GM19238 (cell line): Measurements from ENCODE around the gene DAW1.
"Not testable (repeated sequence)": the region's sequence is repeated elsewhere in the genome, so short reads cannot be mapped to it uniquely, and the experiment has no call there.

Experiments used
- DNase-seq: peaks from one replicate; pipeline ENCODE4 v3.0.0; 2011; ENCODE audit warnings: low spot score; ENCODE audit not compliant: insufficient read length

Gene DAW1, protein sequence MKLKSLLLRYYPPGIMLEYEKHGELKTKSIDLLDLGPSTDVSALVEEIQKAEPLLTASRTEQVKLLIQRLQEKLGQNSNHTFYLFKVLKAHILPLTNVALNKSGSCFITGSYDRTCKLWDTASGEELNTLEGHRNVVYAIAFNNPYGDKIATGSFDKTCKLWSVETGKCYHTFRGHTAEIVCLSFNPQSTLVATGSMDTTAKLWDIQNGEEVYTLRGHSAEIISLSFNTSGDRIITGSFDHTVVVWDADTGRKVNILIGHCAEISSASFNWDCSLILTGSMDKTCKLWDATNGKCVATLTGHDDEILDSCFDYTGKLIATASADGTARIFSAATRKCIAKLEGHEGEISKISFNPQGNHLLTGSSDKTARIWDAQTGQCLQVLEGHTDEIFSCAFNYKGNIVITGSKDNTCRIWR

DNA sequence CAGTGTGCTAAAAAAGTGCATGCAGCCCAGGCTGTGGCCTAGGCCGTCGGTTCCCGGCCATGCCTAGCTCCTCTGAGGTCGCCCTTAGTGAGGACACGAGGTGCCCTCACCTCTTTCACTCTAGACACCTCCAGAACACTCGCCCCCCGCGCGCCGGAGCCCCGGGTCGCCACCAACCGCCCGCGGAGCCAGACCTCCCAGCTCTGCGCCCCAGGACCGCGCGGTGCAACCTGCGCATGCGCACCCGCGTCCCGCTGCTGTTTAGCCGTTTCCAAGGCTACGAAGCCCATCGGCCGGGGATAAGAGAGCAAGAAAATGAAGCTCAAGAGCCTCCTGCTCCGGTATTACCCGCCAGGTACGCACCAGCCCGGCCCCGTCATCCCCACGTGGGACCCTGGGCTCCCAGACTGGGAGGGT is at the start of gene DAW1:
DAW1 (plus strand) TSS at position 257 of the 417 bp plus-strand sequence; CDS start at position 316, 59 bp downstream.
- peak; percentile 16 for DNase-seq

DNA sequence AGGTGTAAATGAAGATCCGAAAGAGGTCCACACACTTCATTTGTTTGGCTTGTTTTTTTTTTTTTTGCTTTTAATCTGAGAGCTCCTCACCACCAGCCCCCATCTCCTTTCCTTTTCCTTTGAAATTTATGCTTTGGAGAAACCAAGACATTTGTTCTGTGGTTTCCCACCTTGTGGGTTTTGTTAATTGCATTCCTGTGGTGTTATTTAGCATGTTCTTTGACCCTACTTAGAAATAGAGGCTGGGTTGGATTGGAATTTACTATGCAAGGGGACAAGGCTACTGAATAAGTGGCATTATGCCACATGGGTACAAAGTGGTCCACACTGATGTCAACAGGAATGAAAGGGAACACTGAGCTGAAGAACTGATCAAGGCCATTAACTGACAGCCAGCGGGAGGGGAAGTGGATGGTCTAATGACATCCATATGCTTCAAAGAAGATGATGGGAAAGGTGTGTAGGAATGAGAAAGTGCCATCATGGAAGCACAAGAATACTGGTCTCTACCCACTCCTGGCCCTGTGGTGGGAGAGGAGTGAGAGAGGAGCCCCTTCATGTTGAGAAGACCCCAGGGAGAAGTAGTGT is 48.9 kb upstream of the DAW1 start:
- DNase-seq, result no peak

DNA sequence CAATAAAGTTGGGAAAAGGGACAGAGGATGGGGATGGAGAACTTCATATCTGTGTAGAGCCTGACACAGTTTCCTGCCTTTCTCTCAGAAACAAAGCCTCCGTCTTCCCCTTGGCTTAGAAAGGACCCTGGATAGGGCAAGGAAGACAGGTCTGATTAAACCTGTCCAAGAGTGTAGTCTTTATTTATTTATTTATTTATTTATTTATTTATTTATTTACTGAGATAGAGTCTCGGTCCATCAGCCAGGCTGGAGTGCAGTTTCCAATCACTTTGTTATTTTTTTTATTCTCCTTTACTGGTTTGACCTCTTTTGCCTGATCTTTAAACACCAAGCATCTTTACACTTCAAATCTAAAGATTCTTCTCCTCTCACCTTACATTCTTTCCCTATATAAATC is 47.5 kb upstream of the DAW1 start:
- DNase-seq, result no peak

DNA sequence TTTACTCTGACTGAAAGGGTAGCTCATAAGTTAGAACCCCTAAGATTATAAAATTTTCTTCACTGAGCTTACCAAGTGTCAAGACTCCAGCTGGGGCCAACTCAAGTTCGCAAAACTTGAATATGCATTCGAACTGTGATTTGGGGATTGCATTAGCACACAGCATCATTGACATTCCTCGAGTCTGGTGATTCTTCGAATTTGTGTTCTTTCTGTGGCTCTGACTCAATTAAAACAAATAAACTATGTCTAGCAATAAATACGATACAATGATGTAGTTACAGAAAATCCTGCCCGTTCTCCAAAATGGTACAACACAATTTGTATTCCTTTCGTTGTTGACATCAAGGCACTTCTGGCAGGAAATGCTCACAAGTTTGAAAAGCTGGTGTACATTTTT is 46.7 kb upstream of the DAW1 start:
- no peak for DNase-seq

DNA sequence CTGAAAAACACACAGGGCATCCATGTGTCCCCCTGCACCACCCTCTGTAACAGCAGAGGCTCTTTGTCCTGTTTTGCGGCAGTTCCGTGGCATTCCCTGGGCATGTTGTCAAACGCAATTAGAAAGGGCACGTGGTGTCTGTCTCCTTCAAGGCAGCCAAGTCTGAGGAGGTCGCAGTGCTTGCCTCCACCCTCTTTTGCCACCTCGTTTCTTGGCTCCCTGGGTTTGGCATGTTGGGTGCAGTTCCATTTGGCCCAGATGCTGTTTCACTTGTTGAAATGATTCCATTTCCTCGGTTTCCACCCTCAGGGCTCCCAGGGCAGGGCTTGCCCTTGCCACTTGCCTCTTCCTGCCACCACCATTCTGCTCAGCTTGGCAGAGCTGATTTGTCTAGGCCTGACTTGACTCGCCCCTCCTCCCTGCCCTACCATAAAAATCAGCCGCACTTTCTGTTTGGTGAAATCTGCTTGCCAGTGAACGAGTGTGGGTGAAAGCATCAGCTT is 45.4 kb upstream of the DAW1 start:
- DNase-seq, result no peak

DNA sequence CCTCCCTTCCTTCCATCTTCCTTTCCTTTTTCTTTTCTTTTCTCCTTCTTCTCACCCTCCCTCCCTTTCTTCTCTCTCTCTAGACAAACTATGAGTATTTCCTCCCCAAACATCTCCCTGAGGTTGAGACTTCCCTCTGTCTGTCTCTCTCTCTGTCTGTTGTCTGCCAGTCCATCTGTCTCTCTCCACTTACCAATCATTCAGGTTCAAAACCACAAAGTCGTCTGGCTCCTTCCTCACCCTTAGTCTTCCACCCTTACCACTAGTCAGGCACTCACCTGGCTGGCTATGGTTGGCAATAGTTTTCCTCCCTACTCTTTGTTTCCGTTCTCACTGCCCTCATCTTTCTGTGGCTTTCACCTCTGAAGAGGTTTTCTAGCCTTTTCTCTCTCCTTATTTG is 44.9 kb upstream of the DAW1 start:
- DNase-seq, result no peak

DNA sequence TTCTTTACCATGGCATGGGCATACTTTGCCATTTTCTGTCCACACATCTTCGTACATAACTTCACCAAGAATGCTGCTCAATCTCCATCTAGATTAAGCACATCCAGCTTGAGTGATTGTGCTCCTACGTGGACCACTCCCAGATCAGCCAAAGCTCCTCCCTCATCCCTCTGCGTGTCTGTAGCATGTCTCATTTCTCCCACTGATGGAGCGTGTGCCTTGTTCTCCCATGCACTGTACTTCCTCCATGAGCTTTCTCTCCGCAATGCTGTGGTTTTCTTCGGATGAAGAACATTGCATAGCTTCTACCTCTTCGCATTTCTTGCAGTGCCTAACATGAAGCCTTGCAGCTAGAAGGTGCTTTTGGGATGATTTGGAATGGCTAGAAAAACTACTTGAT is 44.3 kb upstream of the DAW1 start:
- DNase-seq, result no peak

DNA sequence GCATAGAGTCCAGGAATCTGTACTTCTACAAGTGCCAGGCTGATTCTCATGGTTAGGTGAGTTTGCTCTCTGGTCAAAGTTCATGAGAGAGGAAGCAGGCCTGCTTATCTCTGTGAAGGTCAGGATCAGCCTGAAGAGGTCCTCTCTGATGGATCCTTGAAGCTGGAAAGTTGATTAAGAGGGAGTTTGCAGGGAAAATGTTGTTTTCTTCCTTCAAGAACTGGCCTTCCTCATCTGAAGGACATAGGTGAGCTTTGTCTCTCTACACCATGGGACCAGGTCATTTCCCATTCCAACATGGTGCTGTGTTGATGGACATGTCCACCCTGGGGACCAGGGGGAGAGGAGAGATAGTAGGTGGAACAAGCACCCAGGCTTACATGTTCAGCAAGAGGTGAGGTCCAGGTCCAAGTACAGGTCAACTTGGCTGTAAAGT is 42.9 kb upstream of the DAW1 start:
- no peak for DNase-seq

DNA sequence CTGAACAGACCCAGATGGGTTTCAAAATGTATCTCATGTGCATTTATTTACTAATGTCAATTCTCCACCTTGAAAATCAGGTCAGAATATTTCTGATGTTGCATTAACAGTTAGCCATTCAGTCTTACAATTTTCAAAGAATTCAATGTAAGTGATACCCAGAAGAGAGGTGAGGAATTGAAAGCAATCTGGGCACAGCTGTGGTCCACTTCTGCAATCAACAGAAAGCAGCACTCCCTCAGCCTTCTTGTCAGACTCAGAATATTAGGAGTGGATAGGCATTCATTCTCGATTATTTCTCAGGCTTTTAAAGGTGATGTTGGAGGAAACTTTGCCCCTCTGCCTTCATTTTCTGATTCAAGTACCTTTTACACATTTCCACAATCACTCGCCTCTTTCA is 42.1 kb upstream of the DAW1 start:
- no peak for DNase-seq

DNA sequence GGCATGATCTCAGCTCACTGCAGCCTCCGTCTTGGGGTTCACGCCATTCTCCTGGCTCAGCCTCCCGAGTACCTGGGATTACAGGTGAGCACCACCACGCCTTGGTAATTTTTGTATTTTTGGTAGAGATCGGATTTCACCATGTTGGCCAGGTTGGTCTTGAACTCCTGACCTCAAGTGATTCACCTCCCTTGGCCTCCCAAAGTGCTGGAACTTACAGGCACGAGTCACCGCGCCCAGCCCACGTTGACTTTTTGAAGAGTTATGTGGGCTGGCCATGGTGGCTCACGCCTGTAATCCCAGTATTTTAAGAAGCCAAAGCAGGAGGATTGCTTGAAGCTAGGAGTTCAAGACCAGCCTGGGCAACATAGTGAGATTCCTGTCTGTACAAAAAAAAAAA is 37.0 kb upstream of the DAW1 start:
- no peak for DNase-seq

DNA sequence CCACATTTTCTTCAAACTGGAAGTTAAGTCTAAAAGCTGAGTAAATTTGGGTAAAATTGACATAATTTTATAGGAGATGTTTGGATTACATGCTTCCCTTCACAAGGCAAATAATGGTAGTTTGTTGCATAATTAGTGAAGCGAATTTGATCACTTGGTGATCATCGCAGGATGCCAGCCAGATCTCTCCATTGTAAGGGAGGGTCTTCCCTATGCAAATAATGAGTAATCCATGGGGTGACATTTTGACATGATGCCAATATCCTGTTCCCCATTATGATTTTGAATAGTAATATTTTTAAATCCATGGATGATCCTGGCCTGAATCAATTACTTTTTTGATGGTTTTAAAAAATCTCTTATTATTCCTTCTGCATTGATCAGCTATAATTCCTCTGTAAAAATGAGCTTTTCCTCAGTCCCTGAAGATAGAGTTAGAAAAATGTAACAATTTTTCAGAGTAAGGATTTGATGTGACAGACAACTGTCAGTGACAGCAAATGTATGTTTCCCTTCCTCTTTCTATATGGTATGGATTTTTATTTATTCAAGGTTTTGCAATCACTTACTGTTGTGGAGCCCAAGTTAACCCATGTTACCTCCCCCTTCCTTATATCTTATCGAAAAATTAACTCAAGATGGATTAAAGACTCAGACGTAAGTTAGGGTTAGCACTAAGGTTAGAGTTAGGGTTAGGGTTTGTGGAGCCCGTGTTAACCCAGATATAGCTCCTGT is 36.3 kb upstream of the DAW1 start:
- DNase-seq, result no peak

DNA sequence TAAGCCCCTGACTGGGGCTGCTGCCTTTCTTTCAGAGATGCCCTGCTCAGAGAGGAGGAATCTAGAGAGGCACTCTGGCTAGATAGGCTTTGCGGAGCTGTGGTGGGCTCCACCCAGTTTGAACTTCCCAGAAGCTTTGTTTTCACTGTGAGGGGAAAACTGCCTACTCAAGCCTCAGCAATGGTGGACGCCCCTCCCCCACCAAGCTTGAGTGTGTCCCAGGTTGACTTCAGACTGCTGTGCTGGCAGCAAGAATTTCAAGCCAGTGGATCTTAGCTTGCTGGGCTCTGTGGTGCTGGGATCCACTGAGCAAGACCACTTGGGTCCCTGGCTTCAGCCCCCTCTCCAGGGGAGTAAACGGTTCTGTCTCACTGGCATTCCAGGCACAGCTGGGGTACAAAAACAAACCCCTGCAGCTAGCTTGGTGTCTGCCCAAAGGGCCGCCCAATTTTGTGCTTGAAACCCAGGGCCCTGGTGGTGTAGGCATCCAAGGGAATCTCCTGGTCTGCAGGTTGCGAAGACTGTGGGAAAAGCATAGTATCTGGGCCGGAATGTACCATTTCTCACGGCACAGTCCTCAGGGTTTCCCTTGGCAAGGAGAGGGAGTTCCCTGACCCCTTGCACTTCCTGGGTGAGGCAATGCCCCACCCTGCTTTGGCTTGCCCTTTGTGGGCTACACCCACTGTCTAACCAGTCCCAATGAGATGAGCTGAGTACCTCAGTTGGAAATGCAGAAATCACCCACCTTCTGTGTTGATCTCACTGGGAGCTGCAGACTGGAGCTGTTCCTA is 31.9 kb upstream of the DAW1 start:
- DNase-seq, result not testable (repeated sequence)

DNA sequence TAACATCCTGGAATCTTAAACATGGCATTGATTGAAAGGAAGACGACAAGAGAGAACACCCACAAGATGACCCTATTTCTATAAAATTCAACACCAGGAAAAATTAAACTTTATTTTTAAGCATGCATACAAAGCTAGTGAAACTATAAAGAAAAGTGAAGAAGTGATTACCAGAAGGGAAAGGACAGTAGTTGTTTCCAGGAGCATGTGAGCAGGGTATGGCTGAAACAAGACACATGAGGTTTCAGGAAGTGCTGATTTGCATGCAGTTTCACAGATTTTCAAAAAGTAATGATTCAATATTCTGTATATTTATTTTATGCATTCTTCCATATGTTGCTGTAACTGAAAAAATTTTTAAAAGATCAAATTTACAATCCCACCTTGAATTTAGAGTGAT is 24.6 kb upstream of the DAW1 start:
- DNase-seq, result no peak

DNA sequence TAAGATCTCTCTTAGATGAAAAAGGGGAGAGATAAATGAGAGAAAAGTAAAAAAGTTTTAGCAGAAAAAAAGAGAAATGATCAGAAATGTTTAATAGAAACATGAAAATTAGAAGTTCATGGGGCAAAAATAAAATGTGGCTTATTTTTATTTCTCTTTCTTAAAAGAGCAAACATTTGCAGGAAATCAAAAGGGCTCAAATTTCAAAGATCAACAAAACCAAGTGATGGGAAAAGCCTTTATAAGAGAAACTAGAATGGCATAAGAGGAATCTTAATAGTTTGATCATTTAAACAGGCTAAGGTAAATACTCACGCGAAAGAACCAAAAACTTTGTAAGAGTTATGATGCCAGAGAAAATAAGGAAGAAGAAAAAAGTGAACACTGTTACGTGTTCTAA is 23.3 kb upstream of the DAW1 start:
- DNase-seq, result no peak

DNA sequence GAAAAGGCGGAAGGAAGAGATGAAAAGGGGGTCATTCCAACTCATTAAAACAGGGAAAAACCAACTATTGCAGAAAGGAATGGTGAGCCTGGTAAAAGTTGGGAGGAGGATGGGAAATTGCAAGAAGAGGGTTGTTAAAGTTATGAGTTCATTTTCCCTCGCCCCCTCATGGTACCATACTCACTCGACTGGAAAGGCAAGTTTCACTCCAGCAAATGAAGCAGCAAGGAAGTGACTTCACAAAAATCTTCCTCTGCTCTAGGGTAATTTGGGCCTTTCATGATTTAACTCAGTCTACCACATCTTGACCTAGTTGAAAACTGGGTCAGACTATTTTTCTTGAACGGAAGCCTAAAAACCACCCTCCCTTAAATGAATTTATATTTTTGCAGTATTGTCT is 22.8 kb upstream of the DAW1 start:
- no peak for DNase-seq

DNA sequence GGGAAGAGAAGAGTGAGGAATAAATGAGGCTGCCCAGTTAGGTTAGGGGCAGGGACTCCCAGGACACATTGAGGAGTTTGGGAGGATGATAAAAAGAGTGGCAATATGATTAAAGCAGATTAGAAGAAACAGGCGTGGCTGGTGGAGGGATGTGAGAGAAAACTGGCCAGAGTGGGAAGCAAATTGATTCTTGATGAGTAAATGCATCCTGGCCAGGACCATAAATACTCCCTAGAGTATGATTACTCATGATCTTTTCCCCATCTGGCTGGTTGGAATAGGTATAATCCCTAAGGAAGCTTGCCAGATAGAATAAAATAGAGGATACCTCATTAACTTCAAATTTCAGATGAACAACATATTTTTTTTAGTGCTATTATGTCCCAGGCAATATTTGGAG is 21.5 kb upstream of the DAW1 start:
- DNase-seq, result no peak

DNA sequence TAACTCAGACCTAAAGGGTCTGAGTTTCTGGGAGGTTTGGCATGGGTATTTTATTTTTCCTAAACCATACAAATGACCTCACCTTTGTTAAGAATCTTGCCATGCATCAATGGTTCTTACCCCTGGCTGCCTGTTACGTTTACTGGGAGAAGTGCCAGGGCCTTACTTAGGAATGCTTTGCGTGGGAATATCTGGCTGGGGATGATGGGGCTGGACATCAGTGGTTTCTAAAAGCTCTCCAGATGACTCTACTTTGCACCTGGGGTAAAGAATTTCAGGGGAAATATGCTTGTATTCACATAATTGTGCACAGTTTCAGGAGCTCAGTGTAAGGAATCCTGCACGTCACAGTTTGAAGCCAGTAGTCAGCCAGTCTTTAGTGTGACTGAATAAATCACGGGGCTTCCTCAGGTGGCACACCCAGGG is 18.2 kb upstream of the DAW1 start:
- DNase-seq, result no peak

DNA sequence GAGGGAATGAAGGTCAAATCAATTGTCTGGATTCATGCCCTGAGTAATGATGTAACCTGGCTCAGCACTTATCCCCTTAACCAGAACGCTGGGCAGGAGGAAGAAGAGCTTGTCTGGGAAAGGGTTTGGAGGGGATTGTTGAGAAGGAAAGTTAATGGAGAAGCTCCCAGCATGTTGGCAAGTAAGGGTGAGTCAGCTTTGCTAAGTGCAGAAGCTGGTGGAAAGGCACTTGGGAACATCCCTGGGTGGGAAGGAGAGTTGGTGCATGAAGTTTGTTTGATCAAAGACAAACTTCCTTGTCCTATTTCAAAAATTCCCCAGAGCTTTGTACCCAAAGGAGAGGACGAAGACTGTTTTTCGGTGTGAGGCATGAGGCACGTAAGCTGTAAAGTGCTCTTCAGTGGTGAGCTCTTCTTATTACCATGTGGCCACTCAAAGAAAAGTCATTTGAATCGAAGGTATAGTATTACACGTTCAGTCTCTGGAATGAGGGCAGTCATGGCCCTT is 17.6 kb upstream of the DAW1 start:
- no peak for DNase-seq

DNA sequence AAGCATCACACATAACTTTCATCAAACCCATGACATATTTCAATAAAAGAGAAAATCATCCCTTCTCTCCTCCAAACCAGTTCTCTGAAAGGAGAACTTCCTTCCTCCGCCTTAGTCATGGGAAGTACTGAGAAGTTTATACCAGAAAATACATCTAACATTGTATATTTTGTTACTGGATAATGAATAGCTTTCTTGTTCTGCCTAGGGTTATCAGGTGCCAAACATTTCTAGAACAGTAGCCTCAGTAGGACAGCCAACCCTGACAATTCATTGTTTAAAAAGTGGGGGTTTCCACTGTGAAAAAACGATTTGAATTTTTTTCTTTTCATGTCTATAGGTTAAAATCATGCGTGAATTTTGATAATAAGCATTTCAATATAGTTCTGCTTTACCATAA is 16.0 kb upstream of the DAW1 start:
- DNase-seq, result no peak

DNA sequence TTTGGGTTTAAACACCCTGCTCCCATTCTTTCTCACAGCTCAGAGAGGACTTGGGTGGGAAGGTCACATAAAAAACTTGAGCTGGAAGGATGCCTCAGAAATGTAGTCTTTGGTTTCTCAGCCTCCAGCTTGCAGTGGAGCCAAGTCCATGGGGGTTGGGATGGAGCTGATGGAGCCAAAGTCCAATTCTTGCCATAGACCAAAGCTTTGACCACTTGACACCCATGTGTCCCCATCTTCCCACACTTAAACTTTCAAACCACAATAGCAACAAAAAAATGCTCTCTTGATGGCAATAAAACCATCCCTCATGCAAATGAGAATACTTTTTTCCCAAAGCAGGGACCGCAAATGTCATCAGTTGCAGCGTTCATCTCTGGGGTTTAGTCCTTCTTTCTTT is 14.7 kb upstream of the DAW1 start:
- DNase-seq, result no peak

DNA sequence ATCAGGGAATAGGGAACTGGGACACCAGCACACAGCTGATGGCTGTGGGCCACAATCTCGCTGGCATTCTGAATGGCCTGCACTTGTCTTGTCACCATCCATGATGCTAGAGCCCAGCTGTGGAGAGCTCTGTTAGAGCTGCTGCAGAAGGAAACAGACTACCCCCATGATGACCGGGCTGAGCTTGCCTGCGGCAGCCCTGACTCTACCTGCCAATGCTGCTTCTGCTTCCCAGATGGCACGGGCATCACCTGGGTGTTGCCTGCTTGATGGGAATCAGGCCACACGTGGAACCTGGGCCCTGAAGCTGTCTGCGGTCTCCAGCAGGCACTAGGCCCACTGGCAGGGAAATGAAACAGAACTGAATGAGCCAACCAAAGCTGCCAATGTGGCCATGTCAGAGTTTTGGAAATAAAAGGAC is 11.2 kb upstream of the DAW1 start:
- no peak for DNase-seq
